HG03159 (cell line): Measurements from ENCODE around the gene KRTAP10-2.
"Not testable (repeated sequence)": the region's sequence is repeated elsewhere in the genome, so short reads cannot be mapped to it uniquely, and the experiment has no call there.

Experiments used
- ATAC-seq: cut with Tn5 transposase; IDR thresholded peaks from one replicate; pipeline ENCODE4 v1.9.1; 2021; ENCODE audit warnings: mild to moderate bottlenecking, moderate library complexity; ENCODE audit not compliant: unreplicated experiment

The KRTAP10-2 gene

DNA sequence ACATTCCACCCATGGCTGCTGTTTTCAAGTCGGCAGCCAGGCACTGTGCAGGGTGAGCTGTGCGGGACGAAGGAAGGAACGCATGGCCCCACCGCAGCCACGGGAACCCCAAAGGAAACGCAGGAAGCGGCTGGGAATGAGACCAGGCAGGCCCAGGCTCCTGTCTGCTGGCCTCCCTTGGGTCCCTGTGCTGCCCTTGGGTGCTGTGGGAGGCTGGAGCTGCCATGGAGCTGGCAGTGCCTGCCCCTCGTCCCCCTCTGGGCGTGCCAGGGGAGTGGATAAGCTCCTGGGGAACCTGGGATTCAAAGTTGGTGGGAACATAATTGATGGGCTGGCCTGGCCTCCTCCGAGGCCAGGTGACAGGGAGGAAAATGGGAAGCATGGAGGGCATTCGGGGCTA lies 17.0 kb upstream of the KRTAP10-2 start:
- no peak for ATAC-seq

GRCh38 chr21:44567481-44568171 lies 16.3 kb upstream of the KRTAP10-2 start:
- no peak for ATAC-seq

- ATAC-seq = no peak
These were observed 15.1 kb upstream of the KRTAP10-2 start for GRCh38 chr21:44566403-44566802.

DNA sequence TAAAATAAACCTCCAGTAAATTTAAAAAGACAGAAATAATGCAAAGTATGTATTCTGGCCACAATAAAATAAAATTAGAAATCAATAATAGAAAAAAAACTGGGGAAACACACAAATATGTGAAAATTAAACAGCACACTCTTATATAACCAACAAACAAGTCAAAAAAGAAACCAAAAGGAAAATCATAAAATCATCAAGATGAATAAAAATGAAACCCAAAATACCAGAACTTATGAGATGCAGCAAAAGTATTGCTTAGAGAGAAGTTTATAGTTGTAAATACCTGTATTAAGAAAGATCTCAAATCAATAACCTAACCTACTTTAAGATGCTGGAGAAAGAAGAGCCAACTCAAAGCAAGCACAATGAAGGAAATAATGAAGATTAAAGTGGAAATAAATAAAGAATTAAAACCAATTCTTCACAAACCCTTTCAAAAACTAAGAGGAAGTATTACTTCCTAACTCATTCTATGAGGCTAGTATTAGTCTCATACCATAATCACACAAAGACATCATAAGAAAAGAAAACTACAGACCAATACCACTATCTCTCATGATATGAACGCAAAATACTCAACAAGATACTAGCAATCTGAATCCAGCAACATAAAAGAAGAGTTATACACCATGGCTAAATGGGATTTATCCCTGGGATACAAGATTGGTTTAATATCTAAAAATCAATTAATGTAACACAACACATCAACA lies 13.7 kb upstream of the KRTAP10-2 start:
- ATAC-seq = no peak

DNA sequence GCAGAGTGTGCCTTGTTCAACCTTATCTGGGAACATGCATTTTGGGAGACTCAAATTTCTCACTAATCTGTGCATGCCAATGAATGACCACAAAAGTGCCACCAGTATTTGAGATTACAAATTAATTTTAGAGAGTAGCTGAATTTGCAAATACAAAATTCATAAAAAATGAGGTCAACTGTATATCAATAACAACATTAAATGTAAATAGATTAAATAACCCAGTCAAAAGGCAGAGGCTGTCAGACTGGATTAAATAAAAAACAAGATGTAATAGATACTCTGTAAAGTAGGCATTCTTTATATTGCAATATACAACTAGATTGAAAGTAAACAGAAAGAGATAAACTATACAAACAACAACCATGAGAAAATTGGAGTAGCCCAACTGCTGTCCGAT lies 12.8 kb upstream of the KRTAP10-2 start:
- no peak for ATAC-seq

DNA sequence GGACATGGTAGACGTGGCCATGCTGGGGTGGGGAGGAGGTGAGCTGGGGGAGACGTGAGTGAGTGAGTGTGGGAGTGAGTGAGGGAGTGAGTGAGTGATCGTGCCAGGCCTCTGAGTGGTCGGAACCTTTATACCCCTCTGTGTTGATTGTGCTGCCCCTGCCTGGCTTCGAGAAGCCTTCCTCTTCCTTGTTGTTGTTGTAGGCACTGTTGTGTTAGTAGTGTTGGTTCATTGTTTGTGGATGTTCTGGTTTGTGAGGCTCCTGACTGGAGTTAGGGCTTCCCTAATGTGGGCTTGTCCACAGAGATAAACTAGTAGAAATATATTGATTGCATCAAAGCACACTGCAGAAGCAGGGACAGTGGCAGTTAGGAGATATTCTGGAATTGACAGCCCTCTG lies 7.4 kb upstream of the KRTAP10-2 start, which contains the start of gene KRTAP10-3:
TSS of gene KRTAP10-3 (minus strand) at position 101 of the 400 bp plus-strand sequence. CDS start at position 21, 80 bp downstream.
- no peak for ATAC-seq

DNA sequence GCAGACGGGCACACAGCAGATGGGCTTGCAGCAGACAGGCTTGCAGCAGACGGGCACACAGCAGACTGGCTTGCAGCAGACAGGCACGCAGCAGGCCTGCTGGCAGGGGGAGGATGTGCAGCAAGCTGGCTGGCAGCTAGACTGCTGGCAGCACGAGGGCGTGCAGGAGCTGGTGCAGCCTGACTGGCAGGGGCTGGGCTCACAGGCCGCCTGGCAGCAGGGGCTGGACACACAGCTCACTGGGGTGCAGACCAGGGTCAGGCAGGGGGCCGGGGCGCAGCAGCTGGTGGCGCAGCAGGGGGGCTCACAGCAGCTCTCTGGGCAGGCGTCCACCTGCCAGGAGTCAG lies 7.0 kb upstream of the KRTAP10-2 start:
- ATAC-seq = not testable (repeated sequence)

DNA sequence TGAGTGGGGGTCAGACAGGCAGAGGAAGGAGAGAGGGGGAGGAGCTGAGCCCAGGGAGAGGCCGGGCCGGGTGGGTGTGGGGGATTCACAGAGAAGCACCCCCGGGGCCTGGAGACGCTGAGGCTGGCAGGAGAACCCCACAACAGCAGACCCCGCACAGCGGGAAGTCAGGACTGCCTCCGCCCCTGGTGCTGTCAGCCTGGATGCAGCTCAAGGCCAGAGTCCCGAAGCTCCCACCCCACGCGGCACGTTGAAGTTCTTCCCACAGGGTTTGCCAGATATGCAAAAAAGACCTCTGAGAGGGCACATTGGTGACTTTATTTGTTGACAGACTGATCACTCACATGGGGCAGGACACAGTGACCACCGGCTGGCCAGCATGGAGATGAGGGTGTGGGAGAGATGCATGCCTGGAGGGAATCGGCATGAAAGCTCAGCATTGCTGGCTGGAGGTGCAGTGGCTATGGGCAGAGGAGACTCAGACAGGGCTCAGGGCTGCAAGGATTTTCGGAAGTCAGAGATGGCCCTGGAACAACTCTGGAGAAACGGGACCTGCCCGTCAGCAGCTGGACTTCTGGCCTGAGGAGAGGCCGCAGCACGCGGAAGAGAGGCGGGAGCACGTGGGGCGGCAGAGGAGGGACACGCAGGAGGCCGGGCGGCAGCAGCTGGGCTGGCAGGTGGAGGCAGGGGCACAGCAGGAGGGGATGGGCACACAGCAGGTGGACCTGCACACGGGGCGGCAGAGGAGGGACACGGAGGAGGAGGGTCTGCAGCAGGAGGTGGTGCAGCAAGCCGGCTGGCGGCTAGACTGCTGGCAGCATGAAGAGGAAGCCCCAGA lies 6.4 kb upstream of the KRTAP10-2 start:
- no peak for ATAC-seq

DNA sequence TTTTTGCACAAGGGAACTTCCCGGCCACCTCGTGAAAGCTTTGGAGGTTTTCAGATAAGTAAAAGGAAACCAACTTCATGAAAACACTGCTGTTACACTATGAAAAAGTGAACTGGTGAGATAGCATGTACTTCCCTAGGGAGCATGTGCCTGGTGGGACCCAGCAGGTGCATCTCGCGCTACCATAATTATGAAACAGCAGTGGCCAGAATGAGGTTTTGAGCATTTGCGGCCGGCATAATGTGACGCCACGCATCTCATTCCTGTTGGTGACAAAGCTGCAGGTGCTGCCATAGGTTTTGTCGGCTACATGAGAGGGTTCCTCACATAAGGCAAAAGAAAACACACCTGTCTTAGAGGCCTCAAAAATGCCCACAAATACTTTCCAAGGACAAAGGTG lies 5.6 kb upstream of the KRTAP10-2 start:
- no peak for ATAC-seq

DNA sequence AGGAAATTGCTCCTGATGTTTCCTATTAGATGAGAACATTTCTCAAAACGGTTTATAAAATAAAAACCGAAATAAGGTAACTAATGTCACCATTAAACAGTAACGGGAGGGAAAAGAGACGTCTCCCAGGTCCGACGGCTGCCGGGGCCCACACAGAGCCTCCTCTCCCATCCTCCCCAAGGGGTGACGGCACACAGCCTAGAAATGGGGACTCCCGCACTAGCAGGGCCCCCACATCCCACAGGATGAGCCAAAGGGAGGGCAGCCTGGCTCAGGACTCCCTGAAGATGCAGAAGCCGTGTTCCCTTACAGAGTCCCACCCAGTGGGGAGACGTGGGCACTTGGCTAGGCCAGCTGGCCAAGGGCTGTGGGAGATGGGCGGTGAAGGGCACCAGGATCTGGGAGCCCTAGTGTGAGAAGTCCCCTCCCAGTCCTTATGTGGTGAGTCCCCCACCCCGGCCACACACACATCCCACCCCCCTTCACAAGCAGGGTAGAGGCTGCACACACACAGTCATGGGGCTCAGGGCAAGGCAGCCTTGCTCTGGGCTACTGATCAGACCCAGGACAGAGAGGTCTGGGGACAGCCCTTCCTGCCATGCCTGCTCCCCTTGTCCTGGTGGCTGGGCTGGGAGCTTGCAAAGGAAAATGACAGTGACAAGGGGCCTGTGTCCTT lies 4.0 kb upstream of the KRTAP10-2 start:
- no peak for ATAC-seq

GRCh38 chr21:44552681-44553080 lies 1.4 kb upstream of the KRTAP10-2 start:
- no peak for ATAC-seq

- ATAC-seq = no peak
These were observed 831 bp upstream of the KRTAP10-2 start for GRCh38 chr21:44552136-44552535.

GRCh38 chr21:44550807-44551206 lies 498 bp downstream of the KRTAP10-2 start:
- no peak for ATAC-seq

DNA sequence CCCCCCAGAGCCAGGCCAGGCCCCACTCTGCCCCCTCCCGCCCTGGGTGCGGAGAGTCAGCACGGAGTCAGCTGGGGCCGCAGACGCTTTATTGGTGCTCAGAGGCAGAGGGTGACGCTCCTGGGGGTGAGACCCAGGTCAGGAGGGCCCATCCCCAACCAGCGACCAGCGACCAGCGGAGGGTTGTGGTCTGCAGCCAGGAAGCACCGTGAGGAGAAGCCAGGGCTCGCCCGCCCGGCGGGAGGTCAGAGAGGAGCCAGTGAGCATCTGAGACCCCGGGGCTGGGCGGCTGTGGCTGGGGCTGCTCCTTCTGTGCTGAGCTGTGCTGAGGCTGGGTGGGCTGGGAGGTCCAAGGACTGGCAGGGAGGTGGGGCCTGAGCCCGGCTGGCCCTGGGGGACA lies 1.0 kb downstream of the KRTAP10-2 start:
- not testable (repeated sequence) for ATAC-seq

DNA sequence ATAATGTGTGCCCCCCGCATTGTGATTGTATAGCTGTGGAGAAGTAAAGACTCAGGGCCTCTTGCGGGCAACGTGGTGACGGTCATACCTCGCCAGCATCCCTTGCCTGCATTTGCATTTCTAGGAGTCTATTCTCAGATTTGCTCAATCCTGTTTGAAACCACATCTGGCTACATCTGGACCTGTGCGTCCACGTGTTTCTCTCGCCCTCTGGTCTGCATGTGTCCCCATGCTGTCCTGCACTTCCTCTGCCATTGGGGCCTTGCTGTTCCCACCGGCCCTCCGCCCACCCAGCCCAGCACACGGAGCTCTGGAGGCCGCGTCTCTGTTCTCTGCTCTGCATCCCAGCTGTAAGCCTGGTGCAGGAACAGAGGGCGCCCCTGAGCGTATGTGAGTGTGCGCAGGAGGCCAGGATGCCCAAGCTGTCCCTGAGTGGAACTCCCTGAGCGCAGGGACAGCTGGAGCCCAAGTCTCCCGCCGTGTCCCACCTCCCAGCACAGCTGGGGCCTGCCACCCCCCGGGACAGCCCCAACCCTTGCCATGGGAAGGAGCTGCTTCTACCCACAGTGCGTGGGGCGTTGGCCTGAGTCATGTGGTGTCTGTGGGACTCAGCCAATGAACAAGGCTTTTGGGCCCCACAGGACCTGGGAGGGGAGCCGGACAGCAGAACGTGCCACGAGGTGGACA lies 1.6 kb downstream of the KRTAP10-2 start:
- ATAC-seq = no peak

DNA sequence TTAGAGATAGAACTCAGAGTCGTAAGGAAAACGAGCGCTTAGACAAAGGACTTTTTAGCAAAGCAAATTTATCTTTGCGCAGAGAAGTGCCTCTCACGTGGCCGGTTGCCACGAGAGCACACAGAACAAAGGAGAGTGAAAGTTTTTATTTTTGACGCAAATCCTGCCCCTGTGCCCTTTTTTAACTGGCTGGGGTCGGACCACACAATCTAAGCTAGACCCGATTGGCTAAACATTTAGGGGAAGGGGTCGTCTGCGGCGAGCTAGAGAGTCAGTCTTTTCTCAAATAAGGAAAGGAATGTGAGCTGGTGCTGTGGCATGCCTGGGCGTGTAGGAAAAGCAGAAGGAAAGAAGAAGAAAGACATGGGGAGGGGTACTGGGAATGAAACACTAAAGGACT lies 2.4 kb downstream of the KRTAP10-2 start:
- no peak for ATAC-seq

DNA sequence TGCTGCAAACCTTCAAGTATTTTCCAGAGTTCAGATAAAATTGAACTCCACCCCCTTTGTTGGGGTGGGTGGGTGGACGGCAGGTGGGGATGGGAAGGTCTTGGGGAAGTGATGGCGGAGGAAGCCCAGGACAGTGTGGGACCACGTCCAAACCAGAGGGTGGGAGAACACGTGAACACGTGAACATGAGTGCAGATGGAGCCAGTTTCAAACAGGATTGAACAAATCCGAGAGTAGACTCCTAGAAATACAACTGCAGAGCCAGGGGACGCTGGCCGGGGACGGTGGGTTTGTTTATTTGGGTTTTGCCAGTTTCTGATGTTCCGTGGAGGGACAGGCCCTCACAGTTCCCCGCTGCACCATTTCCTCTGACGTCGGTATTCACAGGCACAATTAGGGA lies 2.9 kb downstream of the KRTAP10-2 start:
- no peak for ATAC-seq

- ATAC-seq = no peak
These were observed 3.5 kb downstream of the KRTAP10-2 start for GRCh38 chr21:44547656-44548331.

- ATAC-seq = no peak
These were observed 6.7 kb downstream of the KRTAP10-2 start for GRCh38 chr21:44544566-44544965.

- no peak for ATAC-seq
These were observed 8.6 kb downstream of the KRTAP10-2 start for GRCh38 chr21:44542716-44543115.
